SK-N-SH treated with all-trans-retinoic acid at 6 μM for 48 hours (cell line): ENCODE results near the gene ATXN7.

Source experiments
- ATAC-seq: fragments of 200-7000 bp; cut with Tn5 transposase; 3 replicates; pipeline ENCODE4 v1.9.1; 2020; ENCODE audit warnings: mild to moderate bottlenecking, moderate library complexity
- BACH2 ChIP-seq: fragments of 250-450 bp; sonication (Bioruptor Pico); IDR thresholded peaks from 2 replicates; pipeline ENCODE4 v1.9.0; 2021; ENCODE audit warnings: mild to moderate bottlenecking, borderline replicate concordance
- CREB5 ChIP-seq: fragments of 250-450 bp; sonication (Bioruptor Pico); IDR thresholded peaks from 2 replicates; pipeline ENCODE4 v1.5.1; 2020; ENCODE audit warnings: low read depth, mild to moderate bottlenecking, moderate library complexity
- CSDC2 ChIP-seq: fragments of 250-450 bp; sonication (Bioruptor Pico); IDR thresholded peaks from 2 replicates; pipeline ENCODE4 v1.5.0; 2020; ENCODE audit warnings: mild to moderate bottlenecking, moderate library complexity
- ESRRG ChIP-seq: fragments of 250-450 bp; sonication (Bioruptor Pico); IDR thresholded peaks from 2 replicates; pipeline ENCODE4 v1.6.1; 2021; ENCODE audit warnings: mild to moderate bottlenecking
- GLIS3 ChIP-seq: fragments of 250-450 bp; sonication (Bioruptor Pico); IDR thresholded peaks from 2 replicates; pipeline ENCODE4 v1.5.0; 2020; ENCODE audit warnings: mild to moderate bottlenecking, moderate library complexity
- PPARA ChIP-seq: fragments of 250-450 bp; sonication (Bioruptor Pico); IDR thresholded peaks from 2 replicates; pipeline ENCODE4 v1.5.0; 2020; ENCODE audit warnings: mild to moderate bottlenecking, borderline replicate concordance
- RARB ChIP-seq: fragments of 250-450 bp; sonication (Bioruptor Pico); IDR thresholded peaks from 2 replicates; pipeline ENCODE4 v1.8.0; 2021; ENCODE audit warnings: mild to moderate bottlenecking, moderate library complexity
- SNAI2 ChIP-seq: fragments of 250-450 bp; sonication (Bioruptor Pico); IDR thresholded peaks from 2 replicates; pipeline ENCODE4 v1.5.0; 2020; ENCODE audit warnings: mild to moderate bottlenecking, moderate library complexity
- TOX ChIP-seq: fragments of 250-450 bp; sonication (Bioruptor Pico); IDR thresholded peaks from 2 replicates; pipeline ENCODE4 v1.8.0; 2021; ENCODE audit warnings: mild to moderate bottlenecking, moderate library complexity, borderline replicate concordance
- ZC3H10 ChIP-seq: fragments of 250-450 bp; sonication (Bioruptor Pico); IDR thresholded peaks from 2 replicates; pipeline ENCODE4 v1.5.1; 2021; ENCODE audit warnings: mild to moderate bottlenecking, moderate library complexity
- ZFP3 ChIP-seq: fragments of 250-450 bp; sonication (Bioruptor Pico); IDR thresholded peaks from 2 replicates; pipeline ENCODE4 v1.5.0; 2020; ENCODE audit warnings: mild to moderate bottlenecking, moderate library complexity
- ZNF565 ChIP-seq: fragments of 450-650 bp; formaldehyde crosslinking; conservative IDR thresholded peaks from 2 replicates; pipeline ENCODE4 v1.5.0; 2020; ENCODE audit warnings: low read depth, mild to moderate bottlenecking, moderate library complexity
- ZNF8 ChIP-seq: fragments of 450-650 bp; formaldehyde crosslinking; IDR thresholded peaks from 2 replicates; pipeline ENCODE4 v1.5.0; 2020; ENCODE audit warnings: mild to moderate bottlenecking, moderate library complexity
- TF ChIP-seq, protein P1 (sequence below): fragments of 250-450 bp; sonication (Bioruptor Pico); IDR thresholded peaks from 2 replicates; pipeline ENCODE4 v1.5.0; 2020; ENCODE audit warnings: mild to moderate bottlenecking, moderate library complexity
- TF ChIP-seq, protein P2 (sequence below): fragments of 250-450 bp; sonication (Bioruptor Pico); IDR thresholded peaks from 2 replicates; pipeline ENCODE4 v1.8.0; 2020; ENCODE audit warnings: mild to moderate bottlenecking, moderate library complexity, borderline replicate concordance
- TF ChIP-seq, protein P3 (sequence below): fragments of 250-450 bp; sonication (Bioruptor Pico); IDR thresholded peaks from 2 replicates; pipeline ENCODE4 v1.5.1; 2021; ENCODE audit warnings: mild to moderate bottlenecking, moderate library complexity
- TF ChIP-seq, protein P4 (sequence below): fragments of 250-450 bp; sonication (Bioruptor Pico); IDR thresholded peaks from 2 replicates; pipeline ENCODE4 v1.8.0; 2021; ENCODE audit warnings: low read depth, mild to moderate bottlenecking, moderate library complexity, borderline replicate concordance

Gene ATXN7

DNA sequence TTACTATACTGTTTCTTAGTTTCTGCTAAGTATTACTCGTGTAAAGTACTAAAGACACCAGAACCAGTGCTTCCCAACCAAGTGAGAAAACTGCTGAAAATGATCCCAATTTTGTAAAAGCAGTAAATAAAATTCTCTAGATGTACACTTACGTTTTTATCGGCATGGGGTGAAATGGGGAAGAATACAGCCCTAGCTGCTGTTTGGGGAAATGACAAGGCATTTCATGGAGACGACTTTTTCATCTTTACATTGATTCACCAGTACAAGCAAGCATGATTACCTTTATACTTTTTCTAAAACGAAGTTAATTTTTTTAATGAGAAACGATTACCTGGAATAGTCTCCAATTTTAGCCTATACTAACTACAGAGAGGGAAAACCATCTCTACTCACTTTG, 158.3 kb downstream of the ATXN7 start:
- TF ChIP-seq, protein P1, sequence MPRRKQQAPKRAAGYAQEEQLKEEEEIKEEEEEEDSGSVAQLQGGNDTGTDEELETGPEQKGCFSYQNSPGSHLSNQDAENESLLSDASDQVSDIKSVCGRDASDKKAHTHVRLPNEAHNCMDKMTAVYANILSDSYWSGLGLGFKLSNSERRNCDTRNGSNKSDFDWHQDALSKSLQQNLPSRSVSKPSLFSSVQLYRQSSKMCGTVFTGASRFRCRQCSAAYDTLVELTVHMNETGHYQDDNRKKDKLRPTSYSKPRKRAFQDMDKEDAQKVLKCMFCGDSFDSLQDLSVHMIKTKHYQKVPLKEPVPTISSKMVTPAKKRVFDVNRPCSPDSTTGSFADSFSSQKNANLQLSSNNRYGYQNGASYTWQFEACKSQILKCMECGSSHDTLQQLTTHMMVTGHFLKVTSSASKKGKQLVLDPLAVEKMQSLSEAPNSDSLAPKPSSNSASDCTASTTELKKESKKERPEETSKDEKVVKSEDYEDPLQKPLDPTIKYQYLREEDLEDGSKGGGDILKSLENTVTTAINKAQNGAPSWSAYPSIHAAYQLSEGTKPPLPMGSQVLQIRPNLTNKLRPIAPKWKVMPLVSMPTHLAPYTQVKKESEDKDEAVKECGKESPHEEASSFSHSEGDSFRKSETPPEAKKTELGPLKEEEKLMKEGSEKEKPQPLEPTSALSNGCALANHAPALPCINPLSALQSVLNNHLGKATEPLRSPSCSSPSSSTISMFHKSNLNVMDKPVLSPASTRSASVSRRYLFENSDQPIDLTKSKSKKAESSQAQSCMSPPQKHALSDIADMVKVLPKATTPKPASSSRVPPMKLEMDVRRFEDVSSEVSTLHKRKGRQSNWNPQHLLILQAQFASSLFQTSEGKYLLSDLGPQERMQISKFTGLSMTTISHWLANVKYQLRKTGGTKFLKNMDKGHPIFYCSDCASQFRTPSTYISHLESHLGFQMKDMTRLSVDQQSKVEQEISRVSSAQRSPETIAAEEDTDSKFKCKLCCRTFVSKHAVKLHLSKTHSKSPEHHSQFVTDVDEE (CRISPR knock-in tag): no peak
- TF ChIP-seq, protein P2, sequence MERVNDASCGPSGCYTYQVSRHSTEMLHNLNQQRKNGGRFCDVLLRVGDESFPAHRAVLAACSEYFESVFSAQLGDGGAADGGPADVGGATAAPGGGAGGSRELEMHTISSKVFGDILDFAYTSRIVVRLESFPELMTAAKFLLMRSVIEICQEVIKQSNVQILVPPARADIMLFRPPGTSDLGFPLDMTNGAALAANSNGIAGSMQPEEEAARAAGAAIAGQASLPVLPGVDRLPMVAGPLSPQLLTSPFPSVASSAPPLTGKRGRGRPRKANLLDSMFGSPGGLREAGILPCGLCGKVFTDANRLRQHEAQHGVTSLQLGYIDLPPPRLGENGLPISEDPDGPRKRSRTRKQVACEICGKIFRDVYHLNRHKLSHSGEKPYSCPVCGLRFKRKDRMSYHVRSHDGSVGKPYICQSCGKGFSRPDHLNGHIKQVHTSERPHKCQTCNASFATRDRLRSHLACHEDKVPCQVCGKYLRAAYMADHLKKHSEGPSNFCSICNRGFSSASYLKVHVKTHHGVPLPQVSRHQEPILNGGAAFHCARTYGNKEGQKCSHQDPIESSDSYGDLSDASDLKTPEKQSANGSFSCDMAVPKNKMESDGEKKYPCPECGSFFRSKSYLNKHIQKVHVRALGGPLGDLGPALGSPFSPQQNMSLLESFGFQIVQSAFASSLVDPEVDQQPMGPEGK: no peak
- TF ChIP-seq TOX (CRISPR knock-in tag): no peak
- TF ChIP-seq, all 23 proteins: peak for 0
- ATAC-seq: no peak

- ATAC-seq: peak; percentile 55
- TF ChIP-seq, protein P1 (CRISPR knock-in tag): no peak
- TF ChIP-seq RARB (CRISPR knock-in tag) (no peak), ZNF8 (CRISPR knock-in tag) (no peak), BACH2 (CRISPR knock-in tag) (no peak), ESRRG (CRISPR knock-in tag) (no peak), SNAI2 (CRISPR knock-in tag) (no peak), ZFP3 (no peak), ZC3H10 (CRISPR knock-in tag) (no peak), TOX (CRISPR knock-in tag) (no peak), CREB5 (CRISPR knock-in tag) (no peak), GLIS3 (no peak), ZNF565 (no peak), CSDC2 (no peak), PPARA (CRISPR knock-in tag) (no peak)
- TF ChIP-seq, protein P3, sequence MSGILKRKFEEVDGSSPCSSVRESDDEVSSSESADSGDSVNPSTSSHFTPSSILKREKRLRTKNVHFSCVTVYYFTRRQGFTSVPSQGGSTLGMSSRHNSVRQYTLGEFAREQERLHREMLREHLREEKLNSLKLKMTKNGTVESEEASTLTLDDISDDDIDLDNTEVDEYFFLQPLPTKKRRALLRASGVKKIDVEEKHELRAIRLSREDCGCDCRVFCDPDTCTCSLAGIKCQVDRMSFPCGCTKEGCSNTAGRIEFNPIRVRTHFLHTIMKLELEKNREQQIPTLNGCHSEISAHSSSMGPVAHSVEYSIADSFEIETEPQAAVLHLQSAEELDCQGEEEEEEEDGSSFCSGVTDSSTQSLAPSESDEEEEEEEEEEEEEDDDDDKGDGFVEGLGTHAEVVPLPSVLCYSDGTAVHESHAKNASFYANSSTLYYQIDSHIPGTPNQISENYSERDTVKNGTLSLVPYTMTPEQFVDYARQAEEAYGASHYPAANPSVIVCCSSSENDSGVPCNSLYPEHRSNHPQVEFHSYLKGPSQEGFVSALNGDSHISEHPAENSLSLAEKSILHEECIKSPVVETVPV (CRISPR knock-in tag): no peak
- TF ChIP-seq, protein P4, sequence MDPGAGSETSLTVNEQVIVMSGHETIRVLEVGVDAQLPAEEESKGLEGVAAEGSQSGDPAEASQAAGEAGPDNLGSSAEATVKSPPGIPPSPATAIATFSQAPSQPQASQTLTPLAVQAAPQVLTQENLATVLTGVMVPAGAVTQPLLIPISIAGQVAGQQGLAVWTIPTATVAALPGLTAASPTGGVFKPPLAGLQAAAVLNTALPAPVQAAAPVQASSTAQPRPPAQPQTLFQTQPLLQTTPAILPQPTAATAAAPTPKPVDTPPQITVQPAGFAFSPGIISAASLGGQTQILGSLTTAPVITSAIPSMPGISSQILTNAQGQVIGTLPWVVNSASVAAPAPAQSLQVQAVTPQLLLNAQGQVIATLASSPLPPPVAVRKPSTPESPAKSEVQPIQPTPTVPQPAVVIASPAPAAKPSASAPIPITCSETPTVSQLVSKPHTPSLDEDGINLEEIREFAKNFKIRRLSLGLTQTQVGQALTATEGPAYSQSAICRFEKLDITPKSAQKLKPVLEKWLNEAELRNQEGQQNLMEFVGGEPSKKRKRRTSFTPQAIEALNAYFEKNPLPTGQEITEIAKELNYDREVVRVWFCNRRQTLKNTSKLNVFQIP (CRISPR knock-in tag): no peak
Observed at GRCh38 chr3:64022451-64023186, 159.0 kb downstream of the ATXN7 start.
